OCI-LY3 (cell line): ENCODE results near the gene CAMTA1.

Experiments used
- H2AFZ ChIP-seq: fragments of 200-600, 300-600 bp; shearing (Covaris generic); 2 replicates; pipeline ENCODE4 v1.6.0; 2014; ENCODE audit warnings: antibody characterized with exemption, low read depth, low read length
- H3K27ac ChIP-seq: fragments of 200-600, 300-600 bp; sonication (generic); 2 replicates; pipeline ENCODE4 v1.5.1; 2014; ENCODE audit warnings: mild to moderate bottlenecking, low read length, moderate library complexity, mixed read lengths
- H3K27me3 ChIP-seq: fragments of 200-600, 300-600 bp; sonication (generic); 2 replicates; pipeline ENCODE4 v1.6.1; 2014; ENCODE audit warnings: low read depth, low read length, mixed read lengths
- H3K36me3 ChIP-seq: fragments of 200-600, 300-600 bp; sonication (generic); replicated peaks from 2 replicates; pipeline ENCODE3; 2014; ENCODE audit warnings: low read depth, low read length, mixed read lengths
- H3K4me1 ChIP-seq: fragments of 300-600, 200-600 bp; sonication (generic); 2 replicates; pipeline ENCODE4 v1.6.1; 2014; ENCODE audit warnings: low read length, mixed read lengths
- H3K4me2 ChIP-seq: fragments of 200-600, 300-600 bp; sonication (generic); 2 replicates; pipeline ENCODE4 v1.6.1; 2014; ENCODE audit warnings: low read length, mixed read lengths
- H3K4me3 ChIP-seq: fragments of 300-600, 200-600 bp; sonication (generic); 2 replicates; pipeline ENCODE4 v1.5.1; 2014; ENCODE audit warnings: antibody characterized with exemption, mild to moderate bottlenecking, low read length, moderate library complexity
- H3K79me2 ChIP-seq: fragments of 300-600, 200-600 bp; shearing (Covaris generic); 2 replicates; pipeline ENCODE4 v1.6.1; 2014; ENCODE audit warnings: mild to moderate bottlenecking, low read length, mixed read lengths
- H3K9ac ChIP-seq: fragments of 300-600, 200-600 bp; shearing (Covaris generic); 2 replicates; pipeline ENCODE4 v1.6.0; 2014; ENCODE audit warnings: mild to moderate bottlenecking, low read length, moderate library complexity
- H3K9me3 ChIP-seq: fragments of 200-600, 300-600 bp; shearing (Covaris generic); 2 replicates; pipeline ENCODE4 v1.6.1; 2014; ENCODE audit warnings: low read length, mixed read lengths; ENCODE audit not compliant: insufficient read depth
- H4K20me1 ChIP-seq: fragments of 200-600, 300-600 bp; sonication (generic); 2 replicates; pipeline ENCODE4 v1.6.1; 2016; ENCODE audit warnings: low read length, mixed read lengths; ENCODE audit not compliant: insufficient read depth
- CTCF ChIP-seq: fragments of 200-600, 300-600 bp; sonication (generic); IDR thresholded peaks from 2 replicates; pipeline ENCODE4 v1.5.1; 2014; ENCODE audit warnings: antibody characterized with exemption, low read length, low read depth
- EZH2phosphoT487 ChIP-seq: fragments of 200-600 bp; shearing (Covaris generic); IDR thresholded peaks from 2 replicates; pipeline ENCODE4 v1.6.1; 2018; ENCODE audit warnings: antibody characterized with exemption, mixed run types, low read depth

CAMTA1 gene

DNA sequence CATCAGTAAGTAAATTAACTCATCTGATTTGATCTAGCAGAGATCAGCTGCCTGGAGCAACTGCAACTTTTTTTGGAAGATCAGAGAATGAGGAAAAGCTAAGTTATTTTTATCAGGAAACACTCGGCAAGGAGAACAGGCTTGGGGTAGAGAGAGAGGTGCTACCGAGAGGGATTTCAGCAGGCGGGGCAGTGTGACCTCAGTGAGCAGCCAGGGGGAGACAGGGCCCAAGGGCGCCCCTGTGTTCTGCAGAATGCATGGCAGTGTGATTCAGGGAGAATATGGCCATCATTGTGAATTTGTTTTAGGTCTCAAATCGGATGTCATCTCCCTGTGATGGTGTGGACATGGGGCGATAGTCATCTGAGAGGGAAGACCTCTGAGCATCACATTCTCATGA lies 501.8 kb downstream of the CAMTA1 start:
- H3K4me1 ChIP-seq, result peaks cover 34% of the 10 kb centered on the region
- no peaks in the 10 kb centered on the region for H3K36me3 ChIP-seq
- no peak overlapping the region for H3K9ac ChIP-seq
- no peak overlapping the region for H2AFZ ChIP-seq
- no peaks in the 10 kb centered on the region for H3K9me3 ChIP-seq
- H3K4me3 ChIP-seq, result no peak overlapping the region
- H4K20me1 ChIP-seq, result no peaks in the 10 kb centered on the region
- no peaks in the 10 kb centered on the region for H3K27me3 ChIP-seq
- H3K79me2 ChIP-seq, result no peaks in the 10 kb centered on the region
- H3K4me2 ChIP-seq, result no peak overlapping the region
- TF ChIP-seq EZH2phosphoT487, result no peak
- no peak for TF ChIP-seq CTCF
- no peak overlapping the region for H3K27ac ChIP-seq

- Histone ChIP-seq H3K36me3 (no peaks in the 10 kb centered on the region), H4K20me1 (no peaks in the 10 kb centered on the region), H3K79me2 (no peaks in the 10 kb centered on the region), H2AFZ (no peak overlapping the region), H3K27ac (no peak overlapping the region), H3K4me1 (peaks cover 47% of the 10 kb centered on the region), H3K4me2 (no peak overlapping the region), H3K27me3 (no peaks in the 10 kb centered on the region), H3K9me3 (no peaks in the 10 kb centered on the region), H3K4me3 (no peak overlapping the region), H3K9ac (no peak overlapping the region)
- no peak for TF ChIP-seq CTCF
- no peak for TF ChIP-seq EZH2phosphoT487
Observed at GRCh38 chr1:7288992-7289391, 503.7 kb downstream of the CAMTA1 start.

GRCh38 chr1:7289694-7290093 lies 504.4 kb downstream of the CAMTA1 start:
- Histone ChIP-seq H3K9ac (no peak overlapping the region; the same call in 1 of the 2 replicates), H3K9me3 (no peaks in the 10 kb centered on the region)

More at GRCh38 chr1:7289694-7290093, 504.4 kb downstream of the CAMTA1 start:
- no peak overlapping the region for H3K4me3 ChIP-seq
- TF ChIP-seq CTCF (no peak), EZH2phosphoT487 (no peak)
- peaks cover 54% of the 10 kb centered on the region for H3K4me1 ChIP-seq
- H3K79me2 ChIP-seq, result no peaks in the 10 kb centered on the region
- no peak overlapping the region for H2AFZ ChIP-seq
- peak overlapping the region; percentile 86 for H3K27ac ChIP-seq
- H3K27me3 ChIP-seq, result no peaks in the 10 kb centered on the region
- no peaks in the 10 kb centered on the region for H4K20me1 ChIP-seq
- no peaks in the 10 kb centered on the region for H3K36me3 ChIP-seq
- peak overlapping the region; percentile 66; the same call in 1 of the 2 replicates for H3K4me2 ChIP-seq
